Measurements from ENCODE around the gene MXRA8.

DNA sequence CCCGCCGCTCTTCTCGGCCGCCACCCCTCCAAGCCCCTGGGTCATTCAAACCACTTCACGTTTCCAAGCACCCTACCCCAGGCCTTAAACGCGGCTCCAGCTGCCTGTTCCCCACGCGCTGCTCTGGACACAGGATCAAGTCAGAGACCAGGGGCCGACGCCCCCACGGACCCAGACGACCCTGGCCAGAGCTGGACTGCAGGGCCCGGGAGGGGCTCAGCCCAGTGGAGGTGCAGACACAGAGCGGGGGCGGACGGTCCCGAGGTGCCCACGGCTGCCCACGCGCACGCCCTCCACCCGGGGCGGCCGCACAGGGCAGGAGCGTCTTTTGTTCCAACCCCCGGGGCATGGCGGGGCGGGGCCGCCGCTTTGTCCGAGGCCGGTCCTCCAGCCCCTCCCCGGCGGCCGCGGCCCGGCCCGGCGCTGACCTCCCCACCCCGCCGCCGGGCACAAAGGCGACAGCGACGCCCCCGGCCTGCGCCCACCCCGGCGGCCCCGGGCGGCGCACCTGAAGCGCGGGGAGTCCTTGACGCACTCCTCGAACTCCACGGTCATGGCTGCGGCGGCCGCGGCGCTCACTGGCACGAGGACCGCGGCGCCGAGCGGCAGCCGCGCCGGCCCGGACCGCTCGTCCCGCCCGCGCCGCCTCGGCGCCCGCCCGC lies 51.0 kb downstream of the MXRA8 start:
- TF ChIP-seq SUZ12 (IDR thresholded peaks at IDR 0.05; ENCODE audit: extremely low read depth, insufficient read depth, insufficient read length) (no peak), YY1 (IDR thresholded peaks at IDR 0.05; ENCODE audit: insufficient read depth, insufficient read length) (no peak)

All from NT2/D1 (cell line).